Coronary artery (tissue), 2 donors: Measurements from ENCODE around the gene CEP104.

Experiments
- DNase-seq: peaks from one replicate; pipeline ENCODE4 v3.0.0-alpha.2; 2017; ENCODE audit warnings: low spot score
- H3K27ac ChIP-seq, 2 donors: fragments of 200-600 bp; sonication (generic); one replicate each; pipeline ENCODE4 v1.5.1; 2016 to 2019
- H3K4me3 ChIP-seq: fragments of 200-600 bp; sonication (generic); 2 replicates; pipeline ENCODE4 v1.5.1; 2016; ENCODE audit warnings: mild to moderate bottlenecking, moderate library complexity
- TF ChIP-seq, protein P1 (sequence below): fragments of 200-600 bp; sonication (generic); IDR thresholded peaks from one replicate; pipeline ENCODE4 v1.5.1; 2019; ENCODE audit warnings: antibody characterized with exemption

The CEP104 gene

DNA sequence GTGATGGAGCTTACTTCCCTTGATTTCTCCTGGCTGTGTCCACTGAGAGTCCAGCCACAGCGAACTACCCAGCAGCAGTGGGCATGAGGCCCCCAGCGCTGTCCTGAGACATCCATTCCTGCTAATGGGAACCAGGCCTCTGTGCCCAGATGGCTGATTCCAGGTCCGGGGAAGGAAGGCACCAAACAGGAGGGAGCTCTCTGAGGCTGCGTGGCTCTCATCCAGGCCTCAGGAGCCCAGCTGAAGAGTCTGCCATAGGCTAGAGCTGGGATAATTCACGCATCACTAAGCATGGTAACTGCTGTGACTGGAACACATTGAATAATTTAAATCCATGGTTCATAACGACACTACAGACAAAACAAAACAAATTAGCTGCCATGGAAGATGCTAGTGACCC, 36.0 kb downstream of the CEP104 start:
- Histone ChIP-seq H3K4me3 (no peak overlapping the region), H3K27ac (no peak overlapping the region)
- no peak for DNase-seq
- TF ChIP-seq, protein P1, sequence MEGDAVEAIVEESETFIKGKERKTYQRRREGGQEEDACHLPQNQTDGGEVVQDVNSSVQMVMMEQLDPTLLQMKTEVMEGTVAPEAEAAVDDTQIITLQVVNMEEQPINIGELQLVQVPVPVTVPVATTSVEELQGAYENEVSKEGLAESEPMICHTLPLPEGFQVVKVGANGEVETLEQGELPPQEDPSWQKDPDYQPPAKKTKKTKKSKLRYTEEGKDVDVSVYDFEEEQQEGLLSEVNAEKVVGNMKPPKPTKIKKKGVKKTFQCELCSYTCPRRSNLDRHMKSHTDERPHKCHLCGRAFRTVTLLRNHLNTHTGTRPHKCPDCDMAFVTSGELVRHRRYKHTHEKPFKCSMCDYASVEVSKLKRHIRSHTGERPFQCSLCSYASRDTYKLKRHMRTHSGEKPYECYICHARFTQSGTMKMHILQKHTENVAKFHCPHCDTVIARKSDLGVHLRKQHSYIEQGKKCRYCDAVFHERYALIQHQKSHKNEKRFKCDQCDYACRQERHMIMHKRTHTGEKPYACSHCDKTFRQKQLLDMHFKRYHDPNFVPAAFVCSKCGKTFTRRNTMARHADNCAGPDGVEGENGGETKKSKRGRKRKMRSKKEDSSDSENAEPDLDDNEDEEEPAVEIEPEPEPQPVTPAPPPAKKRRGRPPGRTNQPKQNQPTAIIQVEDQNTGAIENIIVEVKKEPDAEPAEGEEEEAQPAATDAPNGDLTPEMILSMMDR = no peak

DNA sequence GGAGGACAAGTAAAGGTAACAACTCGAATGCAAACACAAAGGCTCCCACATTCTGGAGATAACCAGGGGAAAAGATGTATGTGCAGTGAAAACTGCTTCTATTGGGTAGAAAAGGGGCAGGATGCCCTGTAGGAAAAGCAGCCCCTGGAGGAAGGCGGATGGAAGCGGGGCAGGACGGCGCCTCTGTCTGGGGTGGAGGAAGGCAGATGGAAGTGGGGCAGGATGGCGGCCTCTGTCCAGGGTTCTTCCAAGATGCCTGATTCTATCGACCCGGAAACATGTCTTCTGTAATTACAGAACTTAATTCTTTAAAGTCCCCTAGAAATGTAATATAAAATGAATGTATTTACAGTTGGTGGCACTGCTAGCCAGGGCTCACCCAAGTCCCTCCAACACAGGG, 36.7 kb downstream of the CEP104 start:
- no peak overlapping the region for H3K27ac ChIP-seq
- TF ChIP-seq, protein P1 = no peak
- no peak for DNase-seq
- no peak overlapping the region for H3K4me3 ChIP-seq

DNA sequence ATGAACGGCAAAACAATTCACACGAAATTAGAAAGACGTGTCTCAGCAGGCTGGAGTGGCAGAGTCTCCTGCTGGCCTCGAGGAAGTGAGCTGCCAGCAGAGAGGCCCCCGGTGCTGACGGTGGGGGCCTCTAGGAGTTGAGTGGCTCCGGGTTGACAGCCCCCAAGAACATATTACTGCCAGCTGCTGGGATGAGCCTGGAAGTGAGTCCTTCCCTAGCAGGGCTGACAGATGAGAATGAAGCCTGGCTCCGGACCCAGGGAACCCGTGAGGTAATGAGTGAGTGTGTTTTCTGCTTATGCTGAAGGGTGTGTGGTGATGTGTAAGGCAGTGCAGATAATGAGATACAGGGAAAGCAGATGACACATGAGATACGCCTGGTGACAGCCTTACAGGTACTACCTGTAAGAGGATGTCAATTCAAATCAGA, 37.2 kb downstream of the CEP104 start:
- TF ChIP-seq, protein P1 = no peak
- H3K27ac ChIP-seq = no peak overlapping the region
- no peak for DNase-seq
- no peak overlapping the region for H3K4me3 ChIP-seq

DNA sequence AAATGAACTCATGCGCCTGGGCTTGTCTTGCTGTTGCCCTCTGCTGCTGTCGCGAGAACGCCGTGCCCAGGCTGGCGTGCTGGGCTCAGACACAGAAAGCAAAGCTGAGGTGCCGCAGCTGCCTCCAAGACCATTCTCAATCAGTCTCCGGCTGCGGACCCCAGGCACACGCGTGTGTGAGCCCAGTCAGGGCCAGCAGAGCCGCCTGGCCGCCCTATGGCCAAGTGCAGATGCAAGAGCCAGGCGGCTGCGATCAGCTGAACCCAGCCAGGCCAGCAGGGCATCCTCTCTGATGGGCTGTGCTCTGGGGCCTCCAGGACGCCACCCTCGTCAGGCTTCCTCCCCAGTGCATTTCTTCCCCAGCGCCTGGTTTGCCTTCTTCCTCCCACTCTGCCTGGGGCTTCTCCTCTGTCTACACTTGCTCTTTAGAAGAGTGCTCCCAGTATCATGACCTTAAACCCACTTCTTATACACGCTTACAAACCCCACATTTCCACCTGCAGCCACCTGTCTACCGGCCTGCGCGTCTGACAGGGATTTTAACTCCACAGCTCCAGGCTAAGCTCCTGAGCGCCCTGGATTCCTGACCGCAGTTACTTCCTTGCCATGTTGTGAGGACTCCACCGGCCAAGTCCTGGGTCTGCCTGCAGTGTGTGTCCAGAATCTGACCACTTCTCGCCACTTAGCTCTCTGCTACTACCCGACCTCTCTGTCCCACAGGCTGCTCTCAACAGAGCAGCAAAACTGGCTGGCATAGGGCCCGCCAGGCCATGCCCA, 39.0 kb downstream of the CEP104 start:
- no peak overlapping the region for H3K27ac ChIP-seq
- DNase-seq = no peak
- TF ChIP-seq, protein P1 = no peak

DNA sequence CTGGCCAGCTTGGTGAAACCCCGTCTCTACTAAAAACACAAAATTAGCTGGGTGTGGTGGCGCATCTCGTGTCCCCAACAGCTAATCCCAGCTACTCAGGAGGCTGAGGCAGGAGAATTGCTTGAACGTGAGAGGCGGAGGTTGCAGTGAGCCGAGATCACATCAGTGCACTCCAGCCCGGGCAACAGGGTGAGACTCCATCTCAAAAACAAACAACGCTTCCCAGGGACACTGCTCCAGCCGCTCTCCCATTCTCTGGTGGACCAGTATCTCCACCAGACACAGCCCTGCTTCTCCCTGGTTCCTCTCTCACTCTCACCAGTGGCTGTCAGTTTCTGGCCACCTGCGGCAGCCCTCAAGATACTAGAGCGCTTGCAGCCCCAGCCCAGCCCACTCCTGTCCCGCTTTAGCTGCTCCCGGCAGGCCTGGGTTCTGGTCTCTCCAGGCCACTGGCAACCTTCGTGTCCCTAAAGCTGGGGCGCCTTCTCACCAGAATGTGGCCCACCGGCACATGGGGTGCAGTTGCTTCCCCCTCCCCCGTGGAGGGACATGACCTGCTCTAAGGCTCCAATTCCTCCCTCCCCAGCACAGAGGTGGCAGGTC, 39.8 kb downstream of the CEP104 start:
- Histone ChIP-seq H3K27ac (no peak overlapping the region), H3K4me3 (no peak overlapping the region)
- DNase-seq = no peak
- TF ChIP-seq, protein P1 = no peak

More for the DNA sequence above, 39.0 kb downstream of the CEP104 start:
- no peak overlapping the region for H3K4me3 ChIP-seq

DNA sequence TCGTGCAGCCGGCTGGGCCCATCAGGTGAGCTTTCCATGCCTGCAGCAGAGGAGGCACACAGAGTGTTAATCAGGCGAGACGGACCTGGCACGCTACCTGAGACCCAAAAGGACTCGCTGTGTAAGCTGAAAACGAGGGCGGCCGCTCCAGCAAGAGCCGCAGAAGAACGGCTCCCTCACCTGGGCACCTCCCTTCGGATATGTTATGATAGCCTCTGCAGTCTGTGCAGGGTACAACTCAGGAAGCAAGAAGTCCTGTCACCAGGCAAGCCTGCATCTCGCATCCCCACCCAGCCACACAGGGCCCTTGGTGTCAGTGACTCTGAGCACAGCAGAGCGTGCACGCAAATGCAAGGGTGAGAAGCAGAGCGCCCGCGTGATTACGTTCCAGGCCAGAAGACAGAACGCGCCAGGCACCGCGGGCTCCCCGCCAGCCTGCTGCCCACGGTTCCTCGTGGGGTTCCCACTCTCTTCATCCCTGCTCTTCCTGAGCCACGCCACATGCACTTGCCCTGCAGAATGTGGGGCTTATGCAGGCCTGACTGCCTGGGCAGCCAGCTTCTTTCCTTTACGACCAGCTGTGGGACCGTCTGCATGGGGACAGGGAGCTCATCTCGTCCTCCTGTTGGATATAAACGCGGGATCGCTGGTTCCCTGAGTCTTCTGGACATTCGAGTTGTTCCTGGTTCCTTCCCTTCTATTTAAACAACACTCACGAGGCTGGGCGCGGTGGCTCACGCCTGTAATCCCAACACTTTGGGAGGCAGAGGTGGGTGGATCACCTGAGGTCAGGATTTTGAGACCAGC, 40.5 kb downstream of the CEP104 start:
- H3K27ac ChIP-seq = no peak overlapping the region
- DNase-seq = no peak
- TF ChIP-seq, protein P1 = no peak

More for the DNA sequence above, 40.5 kb downstream of the CEP104 start:
- H3K4me3 ChIP-seq = no peak overlapping the region
